GM12874 (cell line): ENCODE results near the gene MALAT1.

ENCODE experiments used
- TF ChIP-seq, protein P1 (sequence below): IDR thresholded peaks from 2 replicates; pipeline ENCODE4 v1.5.1; 2011; ENCODE audit warnings: low read depth, mild to moderate bottlenecking, control low read depth, low read length, moderate library complexity; ENCODE audit not compliant: insufficient read depth

Gene MALAT1

DNA sequence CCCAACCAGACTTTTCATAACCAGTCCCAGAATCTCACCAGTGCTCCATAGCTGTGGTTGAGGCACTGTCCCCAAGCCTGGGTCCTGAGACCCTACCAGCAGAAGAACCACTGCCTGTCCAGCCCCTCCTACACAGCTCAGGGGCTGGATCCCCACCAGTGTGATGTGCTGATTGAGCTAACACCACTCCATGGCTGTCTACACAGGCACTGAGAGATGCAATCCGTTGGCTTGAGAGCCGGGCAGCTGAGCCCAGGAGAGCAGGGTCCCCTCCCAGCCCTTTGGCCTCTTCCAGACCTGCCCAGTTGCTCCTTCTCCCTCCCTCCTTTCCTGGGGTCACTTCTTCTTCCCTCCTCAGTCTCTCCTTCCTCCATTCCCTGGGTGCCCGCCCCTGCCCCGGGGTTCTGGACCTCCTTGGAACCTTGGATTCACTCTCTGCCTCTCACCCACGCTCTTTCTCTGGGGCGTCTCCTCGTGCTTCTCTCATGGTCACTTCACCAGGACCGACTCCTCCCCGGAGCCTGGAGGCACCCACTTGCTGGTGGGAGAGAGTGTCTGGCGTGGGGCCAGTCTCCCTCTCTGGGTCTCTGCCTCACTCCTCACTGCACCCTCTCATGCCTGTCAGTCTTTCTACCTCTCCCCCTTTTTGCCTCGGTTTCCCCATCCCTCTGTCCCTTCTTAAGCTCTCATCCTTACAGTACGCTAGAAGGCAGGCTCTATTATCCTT lies 25.3 kb downstream of the MALAT1 start:
- TF ChIP-seq, protein P1, sequence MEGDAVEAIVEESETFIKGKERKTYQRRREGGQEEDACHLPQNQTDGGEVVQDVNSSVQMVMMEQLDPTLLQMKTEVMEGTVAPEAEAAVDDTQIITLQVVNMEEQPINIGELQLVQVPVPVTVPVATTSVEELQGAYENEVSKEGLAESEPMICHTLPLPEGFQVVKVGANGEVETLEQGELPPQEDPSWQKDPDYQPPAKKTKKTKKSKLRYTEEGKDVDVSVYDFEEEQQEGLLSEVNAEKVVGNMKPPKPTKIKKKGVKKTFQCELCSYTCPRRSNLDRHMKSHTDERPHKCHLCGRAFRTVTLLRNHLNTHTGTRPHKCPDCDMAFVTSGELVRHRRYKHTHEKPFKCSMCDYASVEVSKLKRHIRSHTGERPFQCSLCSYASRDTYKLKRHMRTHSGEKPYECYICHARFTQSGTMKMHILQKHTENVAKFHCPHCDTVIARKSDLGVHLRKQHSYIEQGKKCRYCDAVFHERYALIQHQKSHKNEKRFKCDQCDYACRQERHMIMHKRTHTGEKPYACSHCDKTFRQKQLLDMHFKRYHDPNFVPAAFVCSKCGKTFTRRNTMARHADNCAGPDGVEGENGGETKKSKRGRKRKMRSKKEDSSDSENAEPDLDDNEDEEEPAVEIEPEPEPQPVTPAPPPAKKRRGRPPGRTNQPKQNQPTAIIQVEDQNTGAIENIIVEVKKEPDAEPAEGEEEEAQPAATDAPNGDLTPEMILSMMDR: no peak

DNA sequence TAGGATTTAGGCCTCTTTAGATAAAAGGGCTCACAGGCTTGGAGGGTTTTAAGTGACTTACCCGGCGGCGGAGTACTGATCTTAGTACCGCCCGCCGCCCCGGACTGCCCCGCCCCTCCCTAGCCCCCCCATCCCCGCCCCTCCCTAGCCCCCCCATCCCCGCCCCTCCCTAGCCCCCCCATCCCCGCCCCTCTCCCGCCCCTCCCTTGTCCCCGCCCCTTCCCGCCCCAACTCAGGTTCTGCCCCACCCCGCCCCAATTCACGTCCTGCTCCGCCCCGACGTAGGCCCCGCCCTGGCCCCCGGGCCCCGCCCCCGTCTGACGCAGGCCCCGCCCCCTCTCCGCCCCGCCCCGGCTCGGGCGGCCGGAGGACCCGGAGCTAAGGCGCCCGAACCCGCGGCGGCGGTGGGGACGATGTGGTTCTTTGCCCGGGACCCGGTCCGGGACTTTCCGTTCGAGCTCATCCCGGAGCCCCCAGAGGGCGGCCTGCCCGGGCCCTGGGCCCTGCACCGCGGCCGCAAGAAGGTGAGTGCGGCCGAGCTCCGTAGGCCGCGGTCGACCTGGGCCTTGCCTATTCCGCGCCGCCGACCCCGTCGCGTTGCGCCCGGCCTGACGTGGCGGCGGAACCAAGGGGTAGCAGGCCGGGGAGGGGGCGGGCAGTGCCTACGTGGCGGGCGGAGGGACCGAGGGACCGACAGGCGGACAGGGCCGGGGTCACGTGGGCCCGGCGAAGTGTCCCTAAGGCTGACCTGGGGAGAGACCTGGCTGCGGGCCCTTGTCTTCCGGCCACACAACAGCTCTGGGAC lies 26.1 kb downstream of the MALAT1 start, which contains the start of gene SCYL1:
Gene SCYL1, plus strand, starts transcription at position 343 of the 805 bp plus-strand sequence. Its CDS starts 71 bp downstream, at position 414.
- TF ChIP-seq, protein P1: no peak

DNA sequence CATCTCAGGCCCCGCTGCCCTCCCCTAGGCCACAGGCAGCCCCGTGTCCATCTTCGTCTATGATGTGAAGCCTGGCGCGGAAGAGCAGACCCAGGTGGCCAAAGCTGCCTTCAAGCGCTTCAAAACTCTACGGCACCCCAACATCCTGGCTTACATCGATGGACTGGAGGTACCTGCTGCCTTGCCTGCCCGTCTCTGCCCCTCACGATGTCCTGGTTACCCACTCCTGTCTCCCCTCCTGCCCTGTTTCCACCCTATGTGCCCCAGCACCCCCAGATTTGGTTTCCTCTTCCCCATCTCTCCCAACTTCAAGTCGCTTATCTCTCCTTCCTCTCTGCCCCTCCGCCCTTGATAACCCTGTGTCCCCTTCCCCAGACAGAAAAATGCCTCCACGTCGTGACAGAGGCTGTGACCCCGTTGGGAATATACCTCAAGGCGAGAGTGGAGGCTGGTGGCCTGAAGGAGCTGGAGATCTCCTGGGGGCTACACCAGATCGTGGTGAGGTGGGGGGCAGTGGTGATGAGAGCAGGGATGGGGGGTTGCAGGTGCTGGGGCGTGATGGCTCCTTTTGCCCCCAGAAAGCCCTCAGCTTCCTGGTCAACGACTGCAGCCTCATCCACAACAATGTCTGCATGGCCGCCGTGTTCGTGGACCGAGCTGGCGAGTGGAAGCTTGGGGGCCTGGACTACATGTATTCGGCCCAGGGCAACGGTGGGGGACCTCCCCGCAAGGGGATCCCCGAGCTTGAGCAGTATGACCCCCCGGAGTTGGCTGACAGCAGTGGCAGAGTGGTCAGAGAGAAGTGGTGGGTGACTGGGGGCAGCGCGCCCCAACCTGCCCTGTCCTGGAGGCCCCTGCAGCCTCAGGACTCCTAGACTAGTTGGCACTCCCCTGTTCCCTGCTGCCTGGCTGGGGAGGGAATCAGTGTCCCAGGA lies 27.0 kb downstream of the MALAT1 start:
- TF ChIP-seq, protein P1: no peak

DNA sequence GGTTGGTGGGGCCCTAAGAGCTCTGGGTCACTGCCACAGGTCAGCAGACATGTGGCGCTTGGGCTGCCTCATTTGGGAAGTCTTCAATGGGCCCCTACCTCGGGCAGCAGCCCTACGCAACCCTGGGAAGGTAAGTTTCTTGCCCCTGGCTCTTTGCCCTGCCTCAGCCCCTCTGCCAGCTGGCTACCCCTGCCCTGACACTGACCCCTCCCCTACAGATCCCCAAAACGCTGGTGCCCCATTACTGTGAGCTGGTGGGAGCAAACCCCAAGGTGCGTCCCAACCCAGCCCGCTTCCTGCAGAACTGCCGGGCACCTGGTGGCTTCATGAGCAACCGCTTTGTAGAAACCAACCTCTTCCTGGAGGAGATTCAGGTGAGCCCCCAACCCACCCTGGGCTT lies 27.9 kb downstream of the MALAT1 start:
- TF ChIP-seq, protein P1: no peak

DNA sequence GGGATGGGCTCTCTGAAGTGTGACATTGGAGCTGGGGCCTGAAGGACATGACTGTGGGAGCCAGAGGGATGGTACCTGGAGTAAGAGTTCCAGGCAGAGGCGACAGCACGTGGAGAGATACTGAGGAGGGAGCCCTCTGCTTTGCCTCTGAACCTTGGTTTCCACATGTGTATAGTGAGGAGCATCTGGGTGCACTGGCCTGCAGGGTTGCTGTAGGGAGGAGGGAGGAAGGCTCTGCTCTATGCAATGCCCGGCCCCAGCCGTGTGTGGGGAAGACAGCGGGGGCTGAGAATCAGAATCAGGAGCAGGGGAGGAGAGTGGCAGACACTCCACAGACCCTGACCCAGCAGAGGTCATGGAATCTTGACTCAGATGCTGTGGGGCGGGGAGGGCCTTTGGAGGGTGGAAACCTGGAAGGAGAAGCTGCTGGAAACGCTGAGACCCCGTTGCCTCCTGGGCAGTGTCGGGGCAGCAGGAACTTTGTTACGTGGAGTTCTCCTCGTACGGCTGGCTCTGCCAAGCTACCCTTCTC lies 30.0 kb downstream of the MALAT1 start:
- TF ChIP-seq, protein P1: no peak

DNA sequence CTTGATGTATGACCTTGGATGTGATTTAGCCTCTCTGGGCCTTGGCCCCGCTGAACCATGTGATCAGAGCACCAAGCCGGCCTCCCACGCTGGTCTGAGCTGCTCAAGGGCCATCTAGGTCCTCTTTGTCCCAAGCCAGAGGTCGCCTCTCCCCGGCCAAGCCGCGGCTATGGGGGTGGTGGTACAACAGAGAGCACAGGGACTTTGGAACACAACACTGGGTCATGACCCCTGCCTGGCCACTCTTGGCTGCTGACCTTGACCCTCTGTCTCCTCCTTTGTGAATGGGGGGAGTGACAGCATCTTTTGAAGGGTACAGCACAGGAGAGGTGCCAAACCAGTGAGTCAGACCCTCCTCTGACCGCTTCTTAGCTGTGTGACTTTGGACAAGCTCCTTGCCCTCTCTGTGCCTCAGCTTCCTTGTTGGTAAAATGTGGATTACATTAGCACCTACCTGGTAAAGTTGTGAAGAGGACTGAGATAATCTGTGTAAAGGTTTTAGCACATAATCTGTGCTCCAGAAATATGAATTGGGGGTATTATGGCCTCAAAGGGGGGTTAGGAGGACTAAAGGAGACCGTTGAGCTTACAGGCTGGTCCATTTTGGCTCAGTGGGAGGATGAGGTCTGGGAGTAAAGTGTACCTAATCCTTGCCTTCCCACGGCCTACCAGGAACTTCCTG lies 30.8 kb downstream of the MALAT1 start:
- TF ChIP-seq, protein P1: no peak
